GM18861 (cell line): ENCODE results near the gene JAM2.
"Not testable (repeated sequence)": the region's sequence is repeated elsewhere in the genome, so short reads cannot be mapped to it uniquely, and the experiment has no call there.

Experiments
- ATAC-seq: cut with Tn5 transposase; IDR thresholded peaks from one replicate; pipeline ENCODE4 v1.9.1; 2021; ENCODE audit not compliant: unreplicated experiment

JAM2 gene

GRCh38 chr21:25638660-25639550 lies at the start of gene JAM2:
Gene JAM2, plus strand, starts transcription at chr21:25639258. Its CDS starts 564 bp downstream, at chr21:25639822.
- ATAC-seq = no peak

- ATAC-seq = no peak
These were observed 49.2 kb upstream of the JAM2 start for GRCh38 chr21:25589887-25590286.

GRCh38 chr21:25607151-25608043 lies 31.7 kb upstream of the JAM2 start, which contains the start of gene MRPL39:
Gene MRPL39, minus strand, starts transcription at chr21:25607481. Its CDS starts 6 bp downstream, at chr21:25607475.
- ATAC-seq = peak; percentile 85

GRCh38 chr21:25608044-25608737 lies 30.9 kb upstream of the JAM2 start:
- ATAC-seq = peak; percentile 82

GRCh38 chr21:25614441-25614840 lies 24.6 kb upstream of the JAM2 start:
- no peak for ATAC-seq

GRCh38 chr21:25615880-25616279 lies 23.2 kb upstream of the JAM2 start:
- no peak for ATAC-seq

GRCh38 chr21:25619198-25619597 lies 19.9 kb upstream of the JAM2 start:
- ATAC-seq = no peak

- ATAC-seq = no peak
These were observed 14.5 kb upstream of the JAM2 start for GRCh38 chr21:25624511-25624910.

- no peak for ATAC-seq
These were observed 14.0 kb upstream of the JAM2 start for GRCh38 chr21:25625036-25625435.

GRCh38 chr21:25625776-25626555 lies 13.1 kb upstream of the JAM2 start:
- not testable (repeated sequence) for ATAC-seq

- ATAC-seq = no peak
These were observed 12.3 kb upstream of the JAM2 start for GRCh38 chr21:25626757-25627156.

- no peak for ATAC-seq
These were observed 6.8 kb upstream of the JAM2 start for GRCh38 chr21:25632296-25632695.

- ATAC-seq = no peak
These were observed 3.7 kb upstream of the JAM2 start for GRCh38 chr21:25635310-25635709.

GRCh38 chr21:25636727-25637126 lies 2.3 kb upstream of the JAM2 start:
- no peak for ATAC-seq

GRCh38 chr21:25637851-25638659 lies 1.0 kb upstream of the JAM2 start:
- no peak for ATAC-seq

- peak; percentile 58 for ATAC-seq
These were observed 618 bp downstream of the JAM2 start for GRCh38 chr21:25639551-25640201.

GRCh38 chr21:25640202-25640942 lies 1.3 kb downstream of the JAM2 start:
- ATAC-seq = peak; percentile 12

- no peak for ATAC-seq
These were observed 1.9 kb downstream of the JAM2 start for GRCh38 chr21:25640943-25641292.
